Mucosa of rectum (tissue), 2 donors: ENCODE measurements around the gene LUM.
"Not testable (repeated sequence)": the region's sequence is repeated elsewhere in the genome, so short reads cannot be mapped to it uniquely, and the experiment has no call there.

Source experiments
- H3K27ac ChIP-seq, 2 donors: one replicate each; pipeline ENCODE4 v1.7.0; 2013; ENCODE audit warnings: inconsistent platforms in 2 of 2, low read depth in 2 of 2, low read length in 2 of 2
- H3K27me3 ChIP-seq, 2 donors: one replicate each; pipeline ENCODE4 v1.7.0; 2013; ENCODE audit warnings: low read length in 2 of 2; ENCODE audit not compliant: control insufficient read depth in 2 of 2, insufficient read depth in 2 of 2
- H3K36me3 ChIP-seq, 2 donors: one replicate each; pipeline ENCODE4 v1.7.0; 2013; ENCODE audit warnings: low read length in 2 of 2; ENCODE audit not compliant: control insufficient read depth in 2 of 2, insufficient read depth in 2 of 2
- H3K4me1 ChIP-seq, 2 donors: one replicate each; pipeline ENCODE4 v1.7.0; 2013; ENCODE audit warnings: low read length in 2 of 2, mild to moderate bottlenecking in 1 of 2; ENCODE audit not compliant: control insufficient read depth in 2 of 2, insufficient read depth in 2 of 2
- H3K4me3 ChIP-seq, 2 donors: one replicate each; pipeline ENCODE4 v1.7.0; 2013; ENCODE audit warnings: low read length in 2 of 2
- H3K9ac ChIP-seq, 2 donors: one replicate each; pipeline ENCODE4 v1.7.0; 2013; ENCODE audit warnings: low read length in 2 of 2, low read depth in 1 of 2, mild to moderate bottlenecking in 1 of 2
- H3K9me3 ChIP-seq, 2 donors: one replicate each; pipeline ENCODE4 v1.7.0; 2013; ENCODE audit warnings: low read length in 2 of 2; ENCODE audit not compliant: control insufficient read depth in 2 of 2
- donor health status: healthy.
- donor health status: Normal muscosa, but diverticular disease.

Gene LUM

GRCh38 chr12:91099836-91100235, 11.5 kb downstream of the LUM start:
- Histone ChIP-seq H3K27me3 (no peaks in the 10 kb centered on the region), H3K27ac (no peak overlapping the region), H3K36me3 (no peaks in the 10 kb centered on the region)

GRCh38 chr12:91099341-91099740, 12.0 kb downstream of the LUM start:
- Histone ChIP-seq H3K4me3 (no peak overlapping the region), H3K9me3 (no peaks in the 10 kb centered on the region), H3K4me1 (no peaks in the 10 kb centered on the region), H3K9ac (no peak overlapping the region), H3K27me3 (no peaks in the 10 kb centered on the region), H3K36me3 (no peaks in the 10 kb centered on the region), H3K27ac (peak overlapping the region in 1 of 2 donors; percentile 51)

More at GRCh38 chr12:91099836-91100235, 11.5 kb downstream of the LUM start:
- H3K9ac ChIP-seq: no peak overlapping the region
- no peak overlapping the region for H3K4me3 ChIP-seq
- H3K4me1 ChIP-seq: no peaks in the 10 kb centered on the region
- no peaks in the 10 kb centered on the region for H3K9me3 ChIP-seq

GRCh38 chr12:91098941-91099340, 12.4 kb downstream of the LUM start:
- Histone ChIP-seq H3K4me3 (no peak overlapping the region), H3K36me3 (no peaks in the 10 kb centered on the region), H3K9ac (no peak overlapping the region), H3K4me1 (no peaks in the 10 kb centered on the region), H3K27ac (peak overlapping the region in 1 of 2 donors; percentile 51), H3K9me3 (no peaks in the 10 kb centered on the region), H3K27me3 (no peaks in the 10 kb centered on the region)

GRCh38 chr12:91098461-91098860, 12.8 kb downstream of the LUM start:
- Histone ChIP-seq H3K27ac (no peak overlapping the region), H3K4me3 (no peak overlapping the region), H3K27me3 (no peaks in the 10 kb centered on the region), H3K9ac (no peak overlapping the region), H3K9me3 (no peaks in the 10 kb centered on the region), H3K4me1 (no peaks in the 10 kb centered on the region), H3K36me3 (no peaks in the 10 kb centered on the region)

GRCh38 chr12:91094957-91095356, 16.3 kb downstream of the LUM start:
- peaks cover 0 to 1% of the 10 kb centered on the region in 2 donors for H3K9me3 ChIP-seq
- H3K9ac ChIP-seq: no peak overlapping the region
- no peaks in the 10 kb centered on the region for H3K36me3 ChIP-seq
- no peaks in the 10 kb centered on the region for H3K27me3 ChIP-seq
- H3K4me3 ChIP-seq: no peak overlapping the region
- no peak overlapping the region for H3K27ac ChIP-seq
- H3K4me1 ChIP-seq: no peaks in the 10 kb centered on the region

- Histone ChIP-seq H3K9ac (no peak overlapping the region), H3K4me3 (no peak overlapping the region), H3K4me1 (no peaks in the 10 kb centered on the region), H3K36me3 (no peaks in the 10 kb centered on the region), H3K27me3 (no peaks in the 10 kb centered on the region), H3K27ac (no peak overlapping the region), H3K9me3 (peaks cover 0 to 2% of the 10 kb centered on the region in 2 donors)
These were observed 17.1 kb downstream of the LUM start for GRCh38 chr12:91094032-91094662.

GRCh38 chr12:91093341-91093740, 18.0 kb downstream of the LUM start:
- no peak overlapping the region for H3K27ac ChIP-seq
- H3K36me3 ChIP-seq: no peaks in the 10 kb centered on the region
- peaks cover 0 to 2% of the 10 kb centered on the region in 2 donors for H3K9me3 ChIP-seq
- no peak overlapping the region for H3K4me3 ChIP-seq
- no peaks in the 10 kb centered on the region for H3K4me1 ChIP-seq
- no peak overlapping the region for H3K9ac ChIP-seq
- H3K27me3 ChIP-seq: no peaks in the 10 kb centered on the region

- no peak overlapping the region for H3K4me3 ChIP-seq
- H3K27ac ChIP-seq: no peak overlapping the region
- peaks cover 0 to 2% of the 10 kb centered on the region in 2 donors for H3K9me3 ChIP-seq
These were observed 19.2 kb downstream of the LUM start for GRCh38 chr12:91091916-91092715.

GRCh38 chr12:91089953-91090352, 21.3 kb downstream of the LUM start:
- H3K27ac ChIP-seq, H3K4me1 ChIP-seq, H3K27me3 ChIP-seq, H3K36me3 ChIP-seq, H3K4me3 ChIP-seq, H3K9ac ChIP-seq, H3K9me3 ChIP-seq: not testable (repeated sequence)

More at GRCh38 chr12:91091916-91092715, 19.2 kb downstream of the LUM start:
- Histone ChIP-seq H3K27me3 (no peaks in the 10 kb centered on the region), H3K4me1 (no peaks in the 10 kb centered on the region), H3K36me3 (no peaks in the 10 kb centered on the region), H3K9ac (no peak overlapping the region)

GRCh38 chr12:91080041-91080440, 31.3 kb downstream of the LUM start:
- no peaks in the 10 kb centered on the region for H3K36me3 ChIP-seq
- no peaks in the 10 kb centered on the region for H3K9me3 ChIP-seq
- H3K4me1 ChIP-seq: no peaks in the 10 kb centered on the region
- H3K27me3 ChIP-seq: no peaks in the 10 kb centered on the region
- no peak overlapping the region for H3K27ac ChIP-seq
- no peak overlapping the region for H3K4me3 ChIP-seq
- no peak overlapping the region for H3K9ac ChIP-seq
